GM06990 (cell line): ENCODE measurements around the gene ABHD16A.
A peak's percentile ranks its signal among the peaks of the same experiment; 100 is the strongest.

Source experiments
- DNase-seq: peaks from one replicate; pipeline ENCODE4 v3.0.0-alpha.2; 2011; ENCODE audit not compliant: insufficient read length; ENCODE audit errors: extremely low read depth
- H3K27me3 ChIP-seq: replicated peaks from 2 replicates; pipeline ENCODE4 v1.6.0; 2011; ENCODE audit warnings: low read length; ENCODE audit not compliant: control insufficient read depth, insufficient read depth
- H3K36me3 ChIP-seq: 2 replicates; pipeline ENCODE4 v1.5.1; 2011; ENCODE audit warnings: low read length; ENCODE audit not compliant: control insufficient read depth, insufficient read depth
- H3K4me3 ChIP-seq: replicated peaks from 2 replicates; pipeline ENCODE4 v1.5.1; 2011; ENCODE audit warnings: low read depth, mild to moderate bottlenecking, control low read depth, low read length
- CTCF ChIP-seq: IDR thresholded peaks from 2 replicates; pipeline ENCODE4 v1.5.1; 2011; ENCODE audit warnings: low read length, control low read depth, mild to moderate bottlenecking, inconsistent platforms; ENCODE audit not compliant: insufficient read depth, poor library complexity, severe bottlenecking

Gene ABHD16A

GRCh38 chr6:31690231-31691077 is 12.7 kb downstream of the ABHD16A start:
- H3K27me3 ChIP-seq: no peaks in the 10 kb centered on the region
- no peak for TF ChIP-seq CTCF
- peaks cover 45% of the 10 kb centered on the region for H3K36me3 ChIP-seq
- DNase-seq: no peak
- no peak overlapping the region for H3K4me3 ChIP-seq

- H3K36me3 ChIP-seq: peaks cover 45% of the 10 kb centered on the region
- DNase-seq: no peak
- no peak overlapping the region for H3K4me3 ChIP-seq
- peak; percentile 56 for TF ChIP-seq CTCF
- H3K27me3 ChIP-seq: no peaks in the 10 kb centered on the region
Observed at GRCh38 chr6:31689249-31690110, 13.6 kb downstream of the ABHD16A start.

GRCh38 chr6:31687860-31688693 is 15.0 kb downstream of the ABHD16A start:
- DNase-seq: no peak
- Histone ChIP-seq H3K27me3 (no peaks in the 10 kb centered on the region), H3K4me3 (no peak overlapping the region), H3K36me3 (peaks cover 42% of the 10 kb centered on the region)
- no peak for TF ChIP-seq CTCF

GRCh38 chr6:31687321-31687720 is 15.8 kb downstream of the ABHD16A start:
- DNase-seq: no peak
- H3K27me3 ChIP-seq: no peaks in the 10 kb centered on the region
- H3K36me3 ChIP-seq: peaks cover 38% of the 10 kb centered on the region
- H3K4me3 ChIP-seq: no peak overlapping the region
- TF ChIP-seq CTCF: no peak

- Histone ChIP-seq H3K36me3 (peaks cover 34% of the 10 kb centered on the region), H3K27me3 (no peaks in the 10 kb centered on the region), H3K4me3 (no peak overlapping the region)
- no peak for TF ChIP-seq CTCF
- no peak for DNase-seq
Observed at GRCh38 chr6:31686483-31686882, 16.6 kb downstream of the ABHD16A start.
